Mesenchymal stem cell (in vitro differentiated cells and primary cell): ENCODE measurements around the gene PNPO.

ENCODE experiments used
- DNase-seq: peaks from one replicate; pipeline ENCODE4 v3.0.0-alpha.2; 2013
- H2AFZ ChIP-seq: one replicate; pipeline ENCODE4 v1.6.1; 2013; ENCODE audit warnings: low read depth, mild to moderate bottlenecking, control low read depth, inconsistent platforms, low read length, moderate library complexity
- H2AK5ac ChIP-seq: 2 replicates; pipeline ENCODE4 v1.6.1; 2013; ENCODE audit warnings: low read length, moderate library complexity, mild to moderate bottlenecking, inconsistent platforms; ENCODE audit not compliant: severe bottlenecking
- H2BK120ac ChIP-seq: one replicate; pipeline ENCODE4 v1.6.1; 2013; ENCODE audit warnings: low read depth, mild to moderate bottlenecking, inconsistent platforms, low read length, moderate library complexity
- H2BK12ac ChIP-seq, 2 experiments: one replicate each; pipeline ENCODE4 v1.6.1; 2013; ENCODE audit warnings: inconsistent platforms in 2 of 2, low read length in 2 of 2, mild to moderate bottlenecking in 2 of 2, moderate library complexity in 2 of 2, control low read depth in 1 of 2
- H2BK15ac ChIP-seq: one replicate; pipeline ENCODE4 v1.6.1; 2013; ENCODE audit warnings: mild to moderate bottlenecking, low read depth, inconsistent platforms; ENCODE audit not compliant: poor library complexity, severe bottlenecking
- H2BK5ac ChIP-seq: 2 replicates; pipeline ENCODE4 v1.6.1; 2013; ENCODE audit warnings: low read depth, mild to moderate bottlenecking, low read length, control low read depth, inconsistent platforms; ENCODE audit not compliant: poor library complexity, severe bottlenecking
- H3K14ac ChIP-seq, 2 experiments: one replicate each; pipeline ENCODE4 v1.6.1; 2013; ENCODE audit warnings: inconsistent platforms in 2 of 2, low read length in 2 of 2, control low read depth in 1 of 2, mild to moderate bottlenecking in 1 of 2, moderate library complexity in 1 of 2
- H3K18ac ChIP-seq, 2 experiments: one replicate each; pipeline ENCODE4 v1.6.1; 2013; ENCODE audit warnings: inconsistent platforms in 2 of 2, low read length in 2 of 2, control low read depth in 1 of 2, low read depth in 1 of 2, mild to moderate bottlenecking in 1 of 2
- H3K23ac ChIP-seq, 2 experiments: one replicate each; pipeline ENCODE4 v1.6.1; 2013; ENCODE audit warnings: inconsistent platforms in 2 of 2, low read length in 2 of 2, mild to moderate bottlenecking in 2 of 2, moderate library complexity in 2 of 2, control low read depth in 1 of 2
- H3K27ac ChIP-seq: 2 replicates; pipeline ENCODE4 v1.5.1; 2013; ENCODE audit warnings: mild to moderate bottlenecking, moderate library complexity, low read length, control low read depth, inconsistent platforms; ENCODE audit not compliant: poor library complexity, severe bottlenecking
- H3K27me3 ChIP-seq, 2 experiments: 2 replicates each; pipeline versions ENCODE4 v1.6.1 to v1.7.0; 2013; ENCODE audit warnings: low read length in 2 of 2, mild to moderate bottlenecking in 2 of 2, moderate library complexity in 2 of 2, control low read depth in 1 of 2, inconsistent platforms in 1 of 2; ENCODE audit not compliant: control insufficient read depth in 1 of 2, insufficient read depth in 1 of 2
- H3K36me3 ChIP-seq, 2 experiments: 2 replicates each; pipeline versions ENCODE4 v1.6.1 to v1.7.0; 2013; ENCODE audit warnings: low read length in 2 of 2, control low read depth in 1 of 2, inconsistent platforms in 1 of 2, low read depth in 1 of 2, mild to moderate bottlenecking in 1 of 2; ENCODE audit not compliant: insufficient read depth in 2 of 2, control insufficient read depth in 1 of 2
- H3K4ac ChIP-seq, 2 experiments: one replicate each; pipeline ENCODE4 v1.6.1; 2013; ENCODE audit warnings: inconsistent platforms in 2 of 2, low read length in 2 of 2, mild to moderate bottlenecking in 2 of 2, moderate library complexity in 2 of 2, control low read depth in 1 of 2, low read depth in 1 of 2
- H3K4me1 ChIP-seq: 2 replicates; pipeline ENCODE4 v1.6.1; 2013; ENCODE audit warnings: low read depth, low read length, control low read depth; ENCODE audit not compliant: control insufficient read depth, insufficient read depth
- H3K4me2 ChIP-seq: 2 replicates; pipeline ENCODE4 v1.6.1; 2013; ENCODE audit warnings: low read length, mild to moderate bottlenecking, inconsistent platforms; ENCODE audit not compliant: poor library complexity, severe bottlenecking
- H3K4me3 ChIP-seq, 2 experiments: 2 replicates each; pipeline versions ENCODE4 v1.5.1 to v1.7.0; 2013; ENCODE audit warnings: low read length in 2 of 2, mild to moderate bottlenecking in 2 of 2, control low read depth in 1 of 2, low read depth in 1 of 2; ENCODE audit not compliant: insufficient read depth in 1 of 2
- H3K79me1 ChIP-seq: replicated peaks from 2 replicates; pipeline ENCODE4 v1.6.1; 2013; ENCODE audit warnings: mild to moderate bottlenecking, control low read depth, low read length, inconsistent platforms; ENCODE audit not compliant: poor library complexity, severe bottlenecking
- H3K9ac ChIP-seq: 2 replicates; pipeline ENCODE4 v1.7.0; 2013; ENCODE audit warnings: mild to moderate bottlenecking, low read length, moderate library complexity
- H3K9me3 ChIP-seq: 2 replicates; pipeline ENCODE4 v1.7.0; 2013; ENCODE audit warnings: mild to moderate bottlenecking, low read length; ENCODE audit not compliant: control insufficient read depth
- H4K8ac ChIP-seq: one replicate; pipeline ENCODE4 v1.6.1; 2013; ENCODE audit warnings: inconsistent platforms, mild to moderate bottlenecking, low read length, moderate library complexity
- H4K91ac ChIP-seq: one replicate; pipeline ENCODE4 v1.6.1; 2013; ENCODE audit warnings: mild to moderate bottlenecking, low read length, inconsistent platforms
- WGBS: methylation state at CpG from one replicate; pipeline ENCODE4 v1.1.7; 2013; ENCODE audit warnings: mixed read lengths; 5-methylcytosine and 5-hydroxymethylcytosine counted together

The PNPO gene

GRCh38 chr17:47957591-47958490 is 16.5 kb downstream of the PNPO start, which contains the start of gene PRR15L:
Gene PRR15L (minus strand): TSS chr17:47957883. CDS start chr17:47953234, 4,649 bp downstream.
- Histone ChIP-seq H2BK15ac (no peak within 1 kb of the TSS), H3K4me3 (no peak within 1 kb of the TSS), H3K36me3 (no peaks in the 10 kb centered on the region), H3K27me3 (peaks cover 7 to 17% of the 10 kb centered on the region in 2 experiments), H3K4me2 (peak within 1 kb of the TSS; percentile 58), H3K4me1 (peaks cover 32% of the 10 kb centered on the region), H3K9ac (no peak within 1 kb of the TSS), H2BK12ac (no peak within 1 kb of the TSS), H3K27ac (peak within 1 kb of the TSS; percentile 47), H3K18ac (no peak within 1 kb of the TSS), H2AFZ (no peak within 1 kb of the TSS), H3K4ac (no peak within 1 kb of the TSS), H4K91ac (no peak within 1 kb of the TSS), H2BK5ac (peak within 1 kb of the TSS; percentile 12), H3K9me3 (no peaks in the 10 kb centered on the region), H2AK5ac (peak within 1 kb of the TSS; percentile 39), H3K79me1 (no peaks in the 10 kb centered on the region), H4K8ac (no peak within 1 kb of the TSS), H3K23ac (no peak within 1 kb of the TSS), H2BK120ac (no peak within 1 kb of the TSS), H3K14ac (no peak within 1 kb of the TSS)
- 47% methylated on average over 15 of the region's 16 CpGs for WGBS
- DNase-seq: no peak

GRCh38 chr17:47959825-47960655 is 18.7 kb downstream of the PNPO start:
- Histone ChIP-seq H3K79me1 (no peaks in the 10 kb centered on the region), H2BK15ac (no peak overlapping the region)

GRCh38 chr17:47961406-47961805 is 20.0 kb downstream of the PNPO start:
- Histone ChIP-seq H2BK120ac (no peak overlapping the region), H3K4me3 (no peak overlapping the region), H3K4me2 (no peak overlapping the region), H3K9me3 (no peaks in the 10 kb centered on the region), H4K8ac (no peak overlapping the region), H2AK5ac (no peak overlapping the region), H2BK15ac (no peak overlapping the region), H3K9ac (no peak overlapping the region), H3K36me3 (no peaks in the 10 kb centered on the region), H3K18ac (no peak overlapping the region), H2BK5ac (no peak overlapping the region), H3K4ac (no peak overlapping the region), H3K23ac (no peak overlapping the region), H3K27ac (no peak overlapping the region), H2BK12ac (no peak overlapping the region), H3K4me1 (peaks cover 21% of the 10 kb centered on the region), H4K91ac (no peak overlapping the region), H3K14ac (no peak overlapping the region), H3K27me3 (peaks cover 7 to 17% of the 10 kb centered on the region in 2 experiments), H3K79me1 (no peaks in the 10 kb centered on the region), H2AFZ (no peak overlapping the region)
- 81% methylated on average over 6 of the region's 6 CpGs for WGBS
- DNase-seq: no peak

More at GRCh38 chr17:47959825-47960655, 18.7 kb downstream of the PNPO start:
- Histone ChIP-seq H4K8ac (no peak overlapping the region), H3K4me2 (no peak overlapping the region), H3K14ac (no peak overlapping the region), H2BK12ac (no peak overlapping the region), H3K4me3 (no peak overlapping the region), H2AK5ac (no peak overlapping the region), H3K36me3 (no peaks in the 10 kb centered on the region), H3K4ac (no peak overlapping the region), H3K18ac (no peak overlapping the region), H3K23ac (no peak overlapping the region), H3K9ac (no peak overlapping the region), H3K27me3 (peaks cover 7 to 17% of the 10 kb centered on the region in 2 experiments), H3K27ac (no peak overlapping the region), H2BK5ac (no peak overlapping the region), H4K91ac (no peak overlapping the region), H2BK120ac (no peak overlapping the region), H3K4me1 (peaks cover 32% of the 10 kb centered on the region), H3K9me3 (no peaks in the 10 kb centered on the region), H2AFZ (no peak overlapping the region)
- DNase-seq: no peak
- WGBS: 80% methylated on average over 7 of the region's 8 CpGs

GRCh38 chr17:47962901-47963300 is 21.5 kb downstream of the PNPO start:
- no peak overlapping the region for H3K4me2 ChIP-seq
- 92% methylated on average over 3 of the region's 3 CpGs for WGBS
- no peak overlapping the region for H2BK15ac ChIP-seq
- no peaks in the 10 kb centered on the region for H3K36me3 ChIP-seq
- H2AK5ac ChIP-seq: no peak overlapping the region
- H3K27me3 ChIP-seq: peaks cover 7 to 17% of the 10 kb centered on the region in 2 experiments
- no peak overlapping the region for H4K91ac ChIP-seq
- no peak overlapping the region for H3K27ac ChIP-seq
- H3K23ac ChIP-seq: no peak overlapping the region
- H4K8ac ChIP-seq: no peak overlapping the region
- H3K4ac ChIP-seq: no peak overlapping the region
- DNase-seq: no peak
- no peak overlapping the region for H3K9ac ChIP-seq
- H3K18ac ChIP-seq: no peak overlapping the region
- no peaks in the 10 kb centered on the region for H3K9me3 ChIP-seq
- no peak overlapping the region for H3K4me3 ChIP-seq
- no peak overlapping the region for H2BK5ac ChIP-seq
- H3K4me1 ChIP-seq: peaks cover 12% of the 10 kb centered on the region
- H2AFZ ChIP-seq: no peak overlapping the region
- H2BK12ac ChIP-seq: no peak overlapping the region
- H2BK120ac ChIP-seq: no peak overlapping the region
- H3K79me1 ChIP-seq: no peaks in the 10 kb centered on the region
- no peak overlapping the region for H3K14ac ChIP-seq
